Activated T-cell treated with anti-CD3 and anti-CD28 coated beads, Interleukin-2, amount 50 U/mL, for 24 hours (primary cell): ENCODE results near the gene SLC40A1.

Source experiments
- DNase-seq: peaks from one replicate; pipeline ENCODE4 v3.0.0-alpha.2; 2020
- H3K27ac Mint-ChIP-seq: 2 replicates; pipeline ENCODE4 v1.8.0; 2020; ENCODE audit warnings: mild to moderate bottlenecking, mixed read lengths
- H3K27me3 Mint-ChIP-seq: 2 replicates; pipeline ENCODE4 v1.8.0; 2020; ENCODE audit warnings: mixed read lengths
- H3K36me3 Mint-ChIP-seq: 2 replicates; pipeline ENCODE4 v1.8.0; 2020; ENCODE audit warnings: low read depth, mixed read lengths
- H3K4me1 Mint-ChIP-seq: 2 replicates; pipeline ENCODE4 v1.8.0; 2020; ENCODE audit warnings: low read depth, mixed read lengths
- H3K4me3 Mint-ChIP-seq: 2 replicates; pipeline ENCODE4 v1.8.0; 2020; ENCODE audit warnings: mild to moderate bottlenecking, moderate library complexity, mixed read lengths
- H3K9me3 Mint-ChIP-seq: 2 replicates; pipeline ENCODE4 v1.8.0; 2020; ENCODE audit warnings: mixed read lengths

Gene SLC40A1

DNA sequence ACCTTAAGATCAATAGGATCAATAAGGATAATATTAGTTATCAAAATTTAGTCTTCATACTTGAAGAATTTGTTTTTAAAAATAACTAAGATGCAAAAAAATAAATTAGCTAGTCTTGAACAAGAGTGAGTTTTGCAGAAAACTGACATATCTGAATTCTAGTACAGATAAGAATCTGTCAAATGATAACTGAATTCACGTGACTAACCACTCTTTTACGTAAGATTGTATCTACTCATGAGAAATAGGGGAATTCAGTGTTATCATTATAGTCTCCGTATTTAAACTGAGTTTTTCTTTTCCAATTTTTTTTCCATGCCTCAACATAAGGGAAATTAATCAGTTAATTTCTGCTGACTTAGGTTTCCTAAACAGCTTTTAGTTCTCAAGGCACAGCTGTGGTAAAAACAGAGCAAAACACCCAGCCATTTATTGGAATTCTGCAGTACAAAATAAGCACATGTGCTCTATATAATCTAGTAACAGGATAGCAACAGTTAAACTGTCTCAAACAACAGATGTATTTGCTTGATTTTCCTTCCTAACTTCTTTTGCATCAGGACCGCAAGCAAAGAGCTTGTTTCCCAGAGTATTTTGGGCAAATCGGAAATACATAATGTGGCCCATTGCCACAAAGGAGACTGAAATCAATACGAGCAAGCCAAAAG is 19.1 kb downstream of the SLC40A1 start:
- Mint-ChIP-seq H3K36me3 (peaks cover 24% of the 10 kb centered on the region), H3K9me3 (no peaks in the 10 kb centered on the region), H3K4me1 (peaks cover 14% of the 10 kb centered on the region), H3K4me3 (no peak overlapping the region), H3K27me3 (no peaks in the 10 kb centered on the region), H3K27ac (no peak overlapping the region)
- DNase-seq = no peak

- Mint-ChIP-seq H3K27me3 (no peaks in the 10 kb centered on the region), H3K9me3 (no peaks in the 10 kb centered on the region), H3K4me3 (no peak overlapping the region), H3K4me1 (peaks cover 13% of the 10 kb centered on the region), H3K27ac (no peak overlapping the region), H3K36me3 (peaks cover 21% of the 10 kb centered on the region)
- no peak for DNase-seq
These were observed 20.4 kb downstream of the SLC40A1 start for GRCh38 chr2:189560273-189560586.

DNA sequence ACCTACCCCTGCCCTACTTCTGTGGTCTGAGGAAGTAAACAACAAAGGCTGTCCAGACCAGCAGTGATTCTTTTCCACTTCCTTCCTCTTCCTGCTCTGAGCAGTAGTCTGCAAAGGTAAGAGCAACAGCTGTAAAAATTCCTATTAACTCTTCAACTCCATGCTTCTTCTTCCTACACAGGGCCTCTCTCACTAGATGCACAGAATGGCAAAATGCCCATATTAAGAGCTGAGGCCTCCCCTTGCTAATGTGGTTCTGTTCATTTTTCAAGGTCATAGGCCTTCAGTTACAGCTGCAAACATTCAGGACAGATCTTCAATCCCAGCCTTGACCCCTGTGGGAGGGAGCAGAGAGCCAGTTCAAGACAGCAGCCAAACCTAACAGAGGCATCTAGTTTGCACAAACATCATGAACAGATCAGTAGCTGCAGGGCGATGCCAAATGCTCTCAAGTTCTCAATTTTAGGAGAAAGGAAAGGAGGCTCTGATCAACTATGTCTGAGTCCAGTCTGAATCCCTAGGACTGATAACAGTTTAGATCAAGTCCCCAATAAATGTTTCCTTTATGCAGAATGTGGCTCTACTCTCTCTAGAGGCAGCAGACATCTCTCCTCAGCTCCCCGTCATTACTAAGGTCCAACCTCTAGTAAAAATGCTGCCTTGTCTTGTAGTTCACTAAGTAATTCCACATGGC is 20.9 kb downstream of the SLC40A1 start:
- no peak for DNase-seq
- Mint-ChIP-seq H3K36me3 (peaks cover 16% of the 10 kb centered on the region), H3K4me3 (no peak overlapping the region), H3K27me3 (no peaks in the 10 kb centered on the region), H3K27ac (no peak overlapping the region), H3K9me3 (no peaks in the 10 kb centered on the region), H3K4me1 (peaks cover 13% of the 10 kb centered on the region)

GRCh38 chr2:189558516-189559272 is 21.9 kb downstream of the SLC40A1 start:
- Mint-ChIP-seq H3K9me3 (no peaks in the 10 kb centered on the region), H3K27me3 (no peaks in the 10 kb centered on the region), H3K4me1 (peaks cover 13% of the 10 kb centered on the region), H3K36me3 (peaks cover 11% of the 10 kb centered on the region), H3K4me3 (no peak overlapping the region), H3K27ac (no peak overlapping the region)
- no peak for DNase-seq

DNA sequence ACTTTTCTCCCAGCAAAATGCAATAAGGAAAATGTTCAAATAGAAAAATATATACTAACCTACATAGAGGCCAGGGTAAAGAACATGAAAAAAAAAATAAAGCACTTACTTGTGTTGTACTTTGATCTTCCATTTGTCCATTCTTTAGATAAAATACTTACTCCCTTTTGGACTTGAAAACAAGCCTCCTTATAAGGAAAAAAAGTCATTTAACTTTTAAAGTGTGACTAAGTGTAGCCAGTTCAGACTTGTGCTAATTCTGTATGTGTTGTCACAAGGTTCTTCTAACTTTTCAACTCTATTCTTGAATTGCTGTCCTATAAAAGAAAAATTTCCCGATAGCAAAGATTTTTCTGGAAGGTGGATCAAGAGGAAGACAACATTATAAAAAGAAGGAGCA is 23.2 kb downstream of the SLC40A1 start:
- Mint-ChIP-seq H3K4me3 (no peak overlapping the region), H3K36me3 (peaks cover 8% of the 10 kb centered on the region), H3K9me3 (no peaks in the 10 kb centered on the region), H3K4me1 (peaks cover 13% of the 10 kb centered on the region), H3K27ac (no peak overlapping the region), H3K27me3 (no peaks in the 10 kb centered on the region)
- no peak for DNase-seq

GRCh38 chr2:189556526-189556925 is 24.1 kb downstream of the SLC40A1 start:
- no peaks in the 10 kb centered on the region for H3K27me3 Mint-ChIP-seq
- H3K9me3 Mint-ChIP-seq = no peaks in the 10 kb centered on the region
- no peak overlapping the region for H3K4me3 Mint-ChIP-seq
- H3K36me3 Mint-ChIP-seq = peaks cover 4% of the 10 kb centered on the region
- no peak overlapping the region for H3K27ac Mint-ChIP-seq
- no peak for DNase-seq
- H3K4me1 Mint-ChIP-seq = peaks cover 9% of the 10 kb centered on the region

DNA sequence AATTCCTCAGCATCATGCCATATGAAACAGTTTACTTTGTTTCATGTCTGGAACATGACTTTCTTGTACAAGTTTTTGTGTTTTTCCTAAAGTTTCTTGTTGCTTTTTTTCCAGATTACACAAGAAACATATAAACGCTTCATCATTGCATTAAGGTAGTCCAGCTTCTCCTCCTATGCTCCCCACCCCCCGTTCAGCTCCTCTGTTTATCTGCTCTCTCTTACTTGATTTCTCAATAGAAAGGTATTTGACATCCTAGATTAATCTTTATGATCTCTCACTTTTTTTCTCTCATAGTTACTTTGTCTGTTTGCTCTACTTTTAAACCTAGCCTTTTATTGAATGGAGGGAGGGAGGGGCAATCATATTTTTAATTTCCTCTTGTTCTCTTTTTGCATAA is 25.4 kb downstream of the SLC40A1 start:
- H3K27me3 Mint-ChIP-seq = no peaks in the 10 kb centered on the region
- H3K4me3 Mint-ChIP-seq = no peak overlapping the region
- no peaks in the 10 kb centered on the region for H3K9me3 Mint-ChIP-seq
- no peak for DNase-seq
- H3K27ac Mint-ChIP-seq = no peak overlapping the region
- peaks cover 8% of the 10 kb centered on the region for H3K4me1 Mint-ChIP-seq
- H3K36me3 Mint-ChIP-seq = no peaks in the 10 kb centered on the region

DNA sequence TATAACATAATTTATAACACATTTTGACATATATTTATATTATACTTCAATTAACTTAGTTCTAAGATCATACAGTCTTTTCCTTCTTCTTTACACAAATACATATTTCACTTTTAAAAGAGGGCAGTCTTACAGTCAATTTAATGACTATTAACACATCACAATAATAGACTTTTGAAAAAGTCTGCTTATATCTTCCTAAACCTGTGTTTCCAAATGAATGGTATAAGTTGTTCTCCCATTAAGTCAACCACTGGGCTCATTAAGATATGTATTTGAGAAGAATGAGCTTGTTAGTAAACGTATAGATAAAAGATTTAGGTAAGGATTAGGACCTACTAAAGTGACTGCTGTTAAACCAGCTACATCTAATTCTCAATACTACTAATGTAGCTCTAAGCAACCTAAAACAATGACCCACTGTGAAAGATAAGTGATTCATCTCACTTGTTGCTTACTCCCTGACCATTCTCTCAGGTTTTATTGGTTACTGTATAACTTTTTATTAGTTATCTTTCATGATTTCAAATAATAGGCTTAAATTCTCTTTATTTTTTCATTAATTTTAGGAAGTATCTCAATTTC is 27.0 kb downstream of the SLC40A1 start:
- Mint-ChIP-seq H3K9me3 (no peaks in the 10 kb centered on the region), H3K4me1 (no peaks in the 10 kb centered on the region), H3K4me3 (no peak overlapping the region), H3K27ac (no peak overlapping the region), H3K36me3 (no peaks in the 10 kb centered on the region), H3K27me3 (no peaks in the 10 kb centered on the region)
- no peak for DNase-seq

GRCh38 chr2:189552991-189553404 is 27.6 kb downstream of the SLC40A1 start:
- Mint-ChIP-seq H3K27me3 (no peaks in the 10 kb centered on the region), H3K27ac (no peak overlapping the region)
- DNase-seq = no peak

DNA sequence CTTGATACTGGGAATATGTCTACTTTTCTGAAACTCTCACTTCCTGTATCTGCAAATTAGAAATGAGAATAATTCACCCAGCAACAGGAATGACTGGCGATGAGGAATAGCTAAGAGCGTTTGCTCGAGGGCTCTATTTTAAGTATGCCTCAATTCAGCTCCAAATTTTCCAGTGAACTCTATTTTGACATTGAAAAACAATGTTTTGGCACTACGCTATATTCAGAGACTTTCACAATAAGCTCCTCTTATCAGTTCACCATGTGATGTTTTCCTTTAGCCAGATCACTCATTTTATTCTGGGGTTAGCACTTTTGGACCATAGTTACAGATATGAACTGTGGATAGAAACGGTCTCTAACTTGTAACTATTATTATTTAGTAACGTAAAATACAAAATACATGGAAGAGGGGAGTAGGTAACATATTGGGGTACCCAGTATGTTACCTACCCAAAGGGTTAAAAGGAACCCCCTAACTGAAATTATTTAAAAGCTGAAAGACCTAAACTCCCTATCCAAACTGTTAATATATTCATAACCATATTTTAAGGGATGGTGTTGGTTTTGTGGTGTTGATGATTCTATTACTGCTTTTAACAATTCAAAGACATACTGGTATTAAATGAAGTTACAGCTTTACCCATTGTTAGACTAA is 28.1 kb downstream of the SLC40A1 start:
- no peak for DNase-seq
- Mint-ChIP-seq H3K4me3 (no peak overlapping the region), H3K4me1 (no peaks in the 10 kb centered on the region), H3K9me3 (no peaks in the 10 kb centered on the region), H3K36me3 (no peaks in the 10 kb centered on the region), H3K27me3 (no peaks in the 10 kb centered on the region), H3K27ac (no peak overlapping the region)

More at GRCh38 chr2:189552991-189553404, 27.6 kb downstream of the SLC40A1 start:
- Mint-ChIP-seq H3K36me3 (no peaks in the 10 kb centered on the region), H3K4me1 (no peaks in the 10 kb centered on the region), H3K4me3 (no peak overlapping the region), H3K9me3 (no peaks in the 10 kb centered on the region)

DNA sequence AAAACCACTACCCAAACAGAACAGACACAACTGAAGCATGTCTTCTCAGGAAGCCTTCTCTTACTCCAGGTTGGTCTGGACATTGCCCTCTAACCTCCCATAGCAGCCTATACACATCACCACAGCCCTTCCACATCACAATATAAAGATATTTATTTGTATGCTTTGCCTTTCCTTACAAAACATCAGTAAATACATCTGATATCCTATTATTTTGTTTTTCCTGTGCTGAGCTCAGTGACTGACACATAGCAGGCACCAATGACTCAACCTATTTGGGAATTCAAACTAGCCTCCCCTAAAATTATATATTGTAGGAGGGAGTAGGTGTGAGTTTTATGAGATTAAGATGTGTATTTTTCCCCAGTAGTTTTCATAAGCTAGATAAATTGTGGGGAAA is 28.8 kb downstream of the SLC40A1 start:
- Mint-ChIP-seq H3K9me3 (no peaks in the 10 kb centered on the region), H3K4me1 (no peaks in the 10 kb centered on the region), H3K27me3 (no peaks in the 10 kb centered on the region), H3K36me3 (no peaks in the 10 kb centered on the region), H3K27ac (no peak overlapping the region), H3K4me3 (no peak overlapping the region)
- DNase-seq = no peak

DNA sequence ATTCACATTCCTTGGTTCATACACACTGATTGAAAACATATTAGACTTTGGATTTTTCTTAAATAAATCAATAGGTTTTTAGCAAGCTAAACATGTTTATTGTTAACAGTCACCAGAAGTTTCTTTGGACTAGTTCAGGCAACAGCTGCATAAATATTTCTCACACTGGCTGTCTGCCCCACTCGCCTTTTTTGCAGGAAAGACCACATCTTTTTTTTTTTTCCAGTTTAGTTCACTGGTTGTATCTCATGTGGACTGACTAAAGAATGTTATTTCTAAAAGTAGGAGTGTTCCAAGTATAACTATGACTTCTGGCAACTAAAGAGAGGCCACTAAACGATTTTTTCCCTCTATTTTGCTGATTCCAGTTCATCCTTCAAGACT is 31.1 kb downstream of the SLC40A1 start:
- no peak overlapping the region for H3K4me3 Mint-ChIP-seq
- H3K4me1 Mint-ChIP-seq = no peaks in the 10 kb centered on the region
- H3K36me3 Mint-ChIP-seq = no peaks in the 10 kb centered on the region
- no peaks in the 10 kb centered on the region for H3K9me3 Mint-ChIP-seq
- no peak overlapping the region for H3K27ac Mint-ChIP-seq
- DNase-seq = no peak
- H3K27me3 Mint-ChIP-seq = no peaks in the 10 kb centered on the region

DNA sequence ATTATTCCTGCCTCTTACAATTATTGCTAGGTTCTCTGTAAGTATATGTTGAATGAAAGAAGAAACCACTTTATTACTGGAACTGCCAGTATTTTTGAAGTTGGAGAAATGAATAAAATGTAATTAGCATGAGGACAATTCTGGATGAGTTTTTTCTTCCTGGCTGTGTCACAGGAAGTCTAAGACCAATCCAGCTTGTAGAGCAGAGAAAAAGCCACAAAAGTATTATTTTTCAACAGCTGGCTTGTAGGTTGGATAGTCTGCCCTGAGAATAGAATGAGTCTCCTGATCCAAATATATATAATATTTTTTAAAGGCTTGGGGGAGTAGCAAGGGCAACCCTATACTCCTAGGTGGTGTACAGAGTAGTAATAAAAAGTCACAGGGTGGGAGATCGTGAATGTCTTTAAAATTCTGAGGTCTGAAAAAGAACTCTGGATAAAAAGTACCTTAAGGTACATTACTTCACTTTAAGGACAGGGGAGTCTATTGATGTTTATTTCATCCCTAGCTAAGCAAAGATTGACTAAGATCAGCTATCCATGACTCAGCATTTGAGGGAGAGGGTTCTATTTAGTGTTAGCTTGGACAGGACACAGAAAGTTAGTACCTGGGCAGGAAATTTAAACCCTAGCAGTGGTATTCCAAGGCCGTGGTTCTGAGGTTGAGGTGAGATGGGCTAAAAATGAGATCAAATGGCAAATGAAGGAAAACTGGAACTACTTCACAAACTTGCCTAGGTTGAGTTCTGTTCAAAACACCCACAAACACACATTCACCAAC is 31.7 kb downstream of the SLC40A1 start:
- Mint-ChIP-seq H3K36me3 (no peaks in the 10 kb centered on the region), H3K27me3 (no peaks in the 10 kb centered on the region), H3K27ac (no peak overlapping the region), H3K4me1 (no peaks in the 10 kb centered on the region), H3K4me3 (no peak overlapping the region), H3K9me3 (no peaks in the 10 kb centered on the region)
- no peak for DNase-seq

DNA sequence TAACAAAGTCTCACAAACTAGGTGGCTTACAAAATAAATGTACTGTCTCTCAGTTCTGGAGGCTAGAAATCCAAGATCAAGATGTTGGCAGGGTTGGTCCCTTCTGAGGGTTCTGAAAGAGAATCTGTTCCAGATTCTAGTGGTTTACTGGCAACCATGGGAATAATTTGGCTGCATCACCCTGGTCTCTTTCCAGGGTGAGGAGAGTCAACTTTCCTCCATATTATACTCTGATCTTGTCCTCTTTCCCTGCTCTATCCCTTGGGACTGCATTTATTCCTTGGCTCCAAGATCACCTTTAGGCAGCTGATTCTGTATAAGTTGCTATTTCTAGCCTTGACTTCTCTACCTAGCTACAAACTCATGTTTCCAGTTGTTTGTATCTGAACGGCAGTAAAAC is 35.2 kb downstream of the SLC40A1 start:
- no peak overlapping the region for H3K4me3 Mint-ChIP-seq
- H3K27me3 Mint-ChIP-seq = no peaks in the 10 kb centered on the region
- DNase-seq = no peak
- no peak overlapping the region for H3K27ac Mint-ChIP-seq
- H3K4me1 Mint-ChIP-seq = no peaks in the 10 kb centered on the region
- H3K36me3 Mint-ChIP-seq = no peaks in the 10 kb centered on the region
- H3K9me3 Mint-ChIP-seq = no peaks in the 10 kb centered on the region
